OCI-LY7 (cell line): ENCODE data around the gene CLTCL1.

Source experiments
- EZH2phosphoT487 ChIP-seq: fragments of 200-600 bp; sonication (generic); IDR thresholded peaks from 2 replicates; pipeline ENCODE4 v1.6.1; 2018; ENCODE audit warnings: low read depth, borderline replicate concordance, mild to moderate bottlenecking, mixed run types, antibody characterized with exemption, low read length, moderate library complexity, mixed read lengths
- TF ChIP-seq, protein P1 (sequence below): fragments of 200-600 bp; sonication (generic); conservative IDR thresholded peaks from 2 replicates; pipeline ENCODE4 v1.5.1; 2014; ENCODE audit warnings: mild to moderate bottlenecking, antibody characterized with exemption, low read length, moderate library complexity, mixed read lengths

DNA sequence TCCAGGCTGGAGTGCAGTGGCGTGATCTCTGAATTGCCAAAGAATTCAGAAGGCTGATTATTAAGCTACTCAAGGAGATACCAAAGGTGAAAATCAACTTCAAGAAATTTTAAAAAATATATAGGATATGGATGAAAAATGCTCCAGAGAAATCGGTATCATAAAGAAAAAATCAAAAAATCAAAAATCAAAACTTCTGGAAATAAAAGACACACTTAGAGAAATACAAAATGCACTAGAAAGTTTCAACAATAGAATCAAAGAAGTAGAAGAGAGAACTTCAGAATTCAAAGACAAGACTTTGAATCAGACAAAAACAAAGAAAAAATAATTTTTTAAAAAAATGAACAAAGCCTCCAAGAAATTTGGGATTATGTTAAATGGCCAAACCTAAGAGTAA is 45.6 kb upstream of the CLTCL1 start:
- TF ChIP-seq, protein P1, sequence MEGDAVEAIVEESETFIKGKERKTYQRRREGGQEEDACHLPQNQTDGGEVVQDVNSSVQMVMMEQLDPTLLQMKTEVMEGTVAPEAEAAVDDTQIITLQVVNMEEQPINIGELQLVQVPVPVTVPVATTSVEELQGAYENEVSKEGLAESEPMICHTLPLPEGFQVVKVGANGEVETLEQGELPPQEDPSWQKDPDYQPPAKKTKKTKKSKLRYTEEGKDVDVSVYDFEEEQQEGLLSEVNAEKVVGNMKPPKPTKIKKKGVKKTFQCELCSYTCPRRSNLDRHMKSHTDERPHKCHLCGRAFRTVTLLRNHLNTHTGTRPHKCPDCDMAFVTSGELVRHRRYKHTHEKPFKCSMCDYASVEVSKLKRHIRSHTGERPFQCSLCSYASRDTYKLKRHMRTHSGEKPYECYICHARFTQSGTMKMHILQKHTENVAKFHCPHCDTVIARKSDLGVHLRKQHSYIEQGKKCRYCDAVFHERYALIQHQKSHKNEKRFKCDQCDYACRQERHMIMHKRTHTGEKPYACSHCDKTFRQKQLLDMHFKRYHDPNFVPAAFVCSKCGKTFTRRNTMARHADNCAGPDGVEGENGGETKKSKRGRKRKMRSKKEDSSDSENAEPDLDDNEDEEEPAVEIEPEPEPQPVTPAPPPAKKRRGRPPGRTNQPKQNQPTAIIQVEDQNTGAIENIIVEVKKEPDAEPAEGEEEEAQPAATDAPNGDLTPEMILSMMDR: no peak
- no peak for TF ChIP-seq EZH2phosphoT487
